OCI-LY1 (cell line): Measurements from ENCODE around the gene ERICH6.

Source experiments
- H2AFZ ChIP-seq: fragments of 200-600 bp; sonication (generic), shearing (Covaris generic); 2 replicates; pipeline ENCODE4 v1.6.0; 2014; ENCODE audit warnings: antibody characterized with exemption, mild to moderate bottlenecking, low read length
- H3F3A ChIP-seq: fragments of 200-600 bp; sonication (generic), shearing (Covaris generic); 2 replicates; pipeline ENCODE4 v1.6.0; 2014; ENCODE audit warnings: mild to moderate bottlenecking, antibody characterized with exemption, low read length, moderate library complexity; ENCODE audit not compliant: insufficient read depth
- H3K27ac ChIP-seq: fragments of 200-600 bp; sonication (generic); 2 replicates; pipeline ENCODE4 v1.5.1; 2014; ENCODE audit warnings: low read length, mixed run types, mild to moderate bottlenecking, low read depth; ENCODE audit not compliant: poor library complexity, severe bottlenecking
- H3K27me3 ChIP-seq: fragments of 200-600 bp; sonication (generic); 2 replicates; pipeline ENCODE4 v1.6.0; 2014; ENCODE audit warnings: antibody characterized with exemption, mild to moderate bottlenecking, low read length, moderate library complexity; ENCODE audit not compliant: insufficient read depth
- H3K36me3 ChIP-seq: fragments of 200-600 bp; sonication (generic); 2 replicates; pipeline ENCODE4 v1.6.1; 2014; ENCODE audit warnings: mild to moderate bottlenecking, antibody characterized with exemption, low read length, moderate library complexity, mixed read lengths; ENCODE audit not compliant: insufficient read depth
- H3K4me1 ChIP-seq: fragments of 200-600 bp; sonication (generic); 2 replicates; pipeline ENCODE4 v1.5.1; 2014; ENCODE audit warnings: mild to moderate bottlenecking, low read length, moderate library complexity; ENCODE audit not compliant: insufficient read depth, severe bottlenecking
- H3K4me2 ChIP-seq: fragments of 200-600 bp; sonication (generic), shearing (Covaris generic); 2 replicates; pipeline ENCODE4 v1.6.1; 2014; ENCODE audit warnings: low read length
- H3K4me3 ChIP-seq: fragments of 200-600 bp; sonication (generic); 2 replicates; pipeline ENCODE4 v1.5.1; 2014; ENCODE audit warnings: low read length, low read depth, mild to moderate bottlenecking, mixed read lengths; ENCODE audit not compliant: poor library complexity, severe bottlenecking
- H3K79me2 ChIP-seq: fragments of 200-600 bp; shearing (Covaris generic); 2 replicates; pipeline ENCODE4 v1.6.1; 2016; ENCODE audit warnings: mixed run types, low read length, mixed read lengths; ENCODE audit not compliant: insufficient read depth
- H3K9ac ChIP-seq: fragments of 200-600 bp; sonication (generic), shearing (Covaris generic); 2 replicates; pipeline ENCODE4 v1.6.1; 2014; ENCODE audit warnings: mild to moderate bottlenecking, low read length, mixed read lengths
- H3K9me2 ChIP-seq: fragments of 200-600 bp; sonication (generic), shearing (Covaris generic); 2 replicates; pipeline ENCODE4 v1.6.1; 2014; ENCODE audit warnings: low read depth, mild to moderate bottlenecking, low read length, mixed read lengths
- H3K9me3 ChIP-seq: fragments of 200-600 bp; shearing (Covaris generic); 2 replicates; pipeline ENCODE4 v1.6.1; 2014; ENCODE audit warnings: low read length, mixed read lengths
- H4K20me1 ChIP-seq: fragments of 200-600 bp; sonication (generic), shearing (Covaris generic); 2 replicates; pipeline ENCODE4 v1.6.0; 2016; ENCODE audit warnings: mild to moderate bottlenecking, low read length; ENCODE audit not compliant: insufficient read depth
- EZH2 ChIP-seq: fragments of 200-600 bp; sonication (generic), shearing (Covaris generic); IDR thresholded peaks from 2 replicates; pipeline ENCODE4 v1.8.0; 2017; ENCODE audit warnings: borderline replicate concordance, mixed run types, mild to moderate bottlenecking, antibody characterized with exemption, low read length, moderate library complexity, mixed read lengths
- TF ChIP-seq, protein P1 (sequence below): fragments of 200-600 bp; sonication (generic), shearing (Covaris generic); IDR thresholded peaks from 2 replicates; pipeline ENCODE4 v1.5.1; 2017; ENCODE audit warnings: mild to moderate bottlenecking, antibody characterized with exemption, low read length, moderate library complexity, mixed read lengths

Gene ERICH6

DNA sequence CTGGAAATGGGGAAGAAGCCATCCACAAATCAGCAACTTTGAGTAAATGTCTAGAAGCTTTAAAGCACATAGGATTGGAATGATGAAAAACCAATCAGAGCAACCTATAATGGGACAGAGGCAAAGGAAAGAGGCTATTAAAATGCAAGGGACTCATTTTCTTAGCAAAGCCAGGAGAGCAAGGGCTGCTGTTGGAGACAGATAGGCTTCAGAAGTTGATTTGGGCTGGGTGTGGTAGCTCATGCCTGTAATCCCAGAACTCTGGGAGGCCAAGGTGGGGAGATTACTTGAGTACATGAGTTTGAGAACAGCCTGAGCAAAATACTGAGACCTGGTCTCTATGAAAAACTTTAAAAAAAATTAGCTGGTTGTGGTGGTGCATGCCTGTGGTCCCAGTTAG is 16.1 kb downstream of the ERICH6 start:
- TF ChIP-seq EZH2: no peak
- TF ChIP-seq, protein P1, sequence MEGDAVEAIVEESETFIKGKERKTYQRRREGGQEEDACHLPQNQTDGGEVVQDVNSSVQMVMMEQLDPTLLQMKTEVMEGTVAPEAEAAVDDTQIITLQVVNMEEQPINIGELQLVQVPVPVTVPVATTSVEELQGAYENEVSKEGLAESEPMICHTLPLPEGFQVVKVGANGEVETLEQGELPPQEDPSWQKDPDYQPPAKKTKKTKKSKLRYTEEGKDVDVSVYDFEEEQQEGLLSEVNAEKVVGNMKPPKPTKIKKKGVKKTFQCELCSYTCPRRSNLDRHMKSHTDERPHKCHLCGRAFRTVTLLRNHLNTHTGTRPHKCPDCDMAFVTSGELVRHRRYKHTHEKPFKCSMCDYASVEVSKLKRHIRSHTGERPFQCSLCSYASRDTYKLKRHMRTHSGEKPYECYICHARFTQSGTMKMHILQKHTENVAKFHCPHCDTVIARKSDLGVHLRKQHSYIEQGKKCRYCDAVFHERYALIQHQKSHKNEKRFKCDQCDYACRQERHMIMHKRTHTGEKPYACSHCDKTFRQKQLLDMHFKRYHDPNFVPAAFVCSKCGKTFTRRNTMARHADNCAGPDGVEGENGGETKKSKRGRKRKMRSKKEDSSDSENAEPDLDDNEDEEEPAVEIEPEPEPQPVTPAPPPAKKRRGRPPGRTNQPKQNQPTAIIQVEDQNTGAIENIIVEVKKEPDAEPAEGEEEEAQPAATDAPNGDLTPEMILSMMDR: no peak
- Histone ChIP-seq H3K36me3 (no peaks in the 10 kb centered on the region), H3K4me2 (no peak overlapping the region), H3K4me1 (no peaks in the 10 kb centered on the region), H3F3A (no peaks in the 10 kb centered on the region), H3K9me3 (peaks cover 18% of the 10 kb centered on the region), H3K79me2 (no peaks in the 10 kb centered on the region), H4K20me1 (no peaks in the 10 kb centered on the region), H3K9me2 (no peaks in the 10 kb centered on the region), H3K27ac (no peak overlapping the region), H3K4me3 (no peak overlapping the region), H3K27me3 (no peaks in the 10 kb centered on the region), H3K9ac (no peak overlapping the region), H2AFZ (no peak overlapping the region)

GRCh38 chr3:150682824-150683223 is 20.9 kb downstream of the ERICH6 start:
- Histone ChIP-seq H2AFZ (no peak overlapping the region), H3K36me3 (no peaks in the 10 kb centered on the region), H3K9me2 (no peaks in the 10 kb centered on the region), H3K9me3 (peaks cover 12% of the 10 kb centered on the region; the same call in 1 of the 2 replicates), H3K9ac (no peak overlapping the region), H4K20me1 (no peaks in the 10 kb centered on the region), H3K79me2 (no peaks in the 10 kb centered on the region), H3K27ac (no peak overlapping the region), H3K27me3 (no peaks in the 10 kb centered on the region), H3K4me3 (no peak overlapping the region), H3K4me1 (peaks cover 11% of the 10 kb centered on the region), H3F3A (no peaks in the 10 kb centered on the region), H3K4me2 (no peak overlapping the region)
- TF ChIP-seq EZH2: no peak
- TF ChIP-seq, protein P1: no peak

DNA sequence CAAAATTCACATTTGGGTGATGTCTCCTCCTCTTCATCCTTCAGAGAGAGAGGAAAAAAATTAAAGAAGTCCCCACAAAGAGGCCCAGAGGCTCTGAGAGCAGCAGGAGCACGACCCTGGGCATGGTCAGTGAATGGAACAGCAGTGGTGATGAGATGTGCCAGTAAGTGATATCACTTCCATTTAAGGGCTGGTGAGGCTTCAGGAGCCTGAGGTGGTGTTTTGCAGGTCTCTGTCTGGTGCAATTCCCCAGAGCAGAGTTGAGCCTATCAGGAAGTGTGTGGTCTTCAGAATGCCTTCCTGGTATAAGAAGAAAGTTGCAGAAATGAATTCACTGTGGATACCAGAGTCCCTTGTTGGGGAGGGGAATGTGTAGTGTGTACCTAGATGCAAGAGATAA is 21.4 kb downstream of the ERICH6 start:
- Histone ChIP-seq H3F3A (no peaks in the 10 kb centered on the region), H3K27ac (no peak overlapping the region)
- TF ChIP-seq, protein P1: no peak
- TF ChIP-seq EZH2: no peak

More for the DNA sequence above, 21.4 kb downstream of the ERICH6 start:
- Histone ChIP-seq H3K4me2 (no peak overlapping the region), H4K20me1 (no peaks in the 10 kb centered on the region), H3K4me1 (peaks cover 11% of the 10 kb centered on the region), H3K9me3 (peaks cover 13% of the 10 kb centered on the region; the same call in 1 of the 2 replicates), H3K4me3 (no peak overlapping the region), H3K9ac (no peak overlapping the region), H3K36me3 (no peaks in the 10 kb centered on the region), H3K27me3 (no peaks in the 10 kb centered on the region), H2AFZ (no peak overlapping the region), H3K79me2 (no peaks in the 10 kb centered on the region), H3K9me2 (no peaks in the 10 kb centered on the region)
